T-helper 1 cell treated with Interleukin-12 subunit alpha and Interleukin-12 subunit beta and Interleukin-4 antibody, amounts not matched to agents 30 μg/mL and 1 μg/mL, for 36 hours (primary cell): ENCODE measurements around the gene MROH2A.

ENCODE experiments used
- H3K27ac Mint-ChIP-seq: one replicate; pipeline ENCODE4 v1.8.0; 2021; ENCODE audit warnings: mild to moderate bottlenecking, mixed read lengths
- H3K27me3 Mint-ChIP-seq: one replicate; pipeline ENCODE4 v1.8.0; 2021; ENCODE audit warnings: low read depth, mixed read lengths
- H3K36me3 Mint-ChIP-seq: one replicate; pipeline ENCODE4 v1.8.0; 2021; ENCODE audit warnings: low read depth, mixed read lengths
- H3K4me1 Mint-ChIP-seq: one replicate; pipeline ENCODE4 v1.8.0; 2021; ENCODE audit warnings: low read depth, mixed read lengths
- H3K4me3 Mint-ChIP-seq: one replicate; pipeline ENCODE4 v1.8.0; 2021; ENCODE audit warnings: mild to moderate bottlenecking, moderate library complexity, mixed read lengths
- H3K9me3 Mint-ChIP-seq: one replicate; pipeline ENCODE4 v1.8.0; 2021; ENCODE audit warnings: mixed read lengths

The MROH2A gene

GRCh38 chr2:233840520-233840919, 62.4 kb downstream of the MROH2A start:
- Mint-ChIP-seq H3K4me1 (peaks cover 40% of the 10 kb centered on the region), H3K27me3 (no peaks in the 10 kb centered on the region), H3K36me3 (peaks cover 73% of the 10 kb centered on the region), H3K9me3 (no peaks in the 10 kb centered on the region), H3K27ac (no peak overlapping the region), H3K4me3 (no peak overlapping the region)

GRCh38 chr2:233841183-233841582, 63.1 kb downstream of the MROH2A start:
- H3K27ac Mint-ChIP-seq: no peak overlapping the region
- H3K4me1 Mint-ChIP-seq: peaks cover 40% of the 10 kb centered on the region
- no peak overlapping the region for H3K4me3 Mint-ChIP-seq
- H3K9me3 Mint-ChIP-seq: no peaks in the 10 kb centered on the region
- no peaks in the 10 kb centered on the region for H3K27me3 Mint-ChIP-seq
- H3K36me3 Mint-ChIP-seq: peaks cover 75% of the 10 kb centered on the region

- peaks cover 78% of the 10 kb centered on the region for H3K36me3 Mint-ChIP-seq
- H3K4me3 Mint-ChIP-seq: no peak overlapping the region
- H3K9me3 Mint-ChIP-seq: no peaks in the 10 kb centered on the region
- peaks cover 48% of the 10 kb centered on the region for H3K4me1 Mint-ChIP-seq
- peak overlapping the region; percentile 49 for H3K27ac Mint-ChIP-seq
- H3K27me3 Mint-ChIP-seq: no peaks in the 10 kb centered on the region
Measured at GRCh38 chr2:233844064-233844807, 66.1 kb downstream of the MROH2A start.

GRCh38 chr2:233844836-233845235, 66.7 kb downstream of the MROH2A start:
- H3K9me3 Mint-ChIP-seq: no peaks in the 10 kb centered on the region
- H3K4me1 Mint-ChIP-seq: peaks cover 46% of the 10 kb centered on the region
- no peak overlapping the region for H3K4me3 Mint-ChIP-seq
- H3K27me3 Mint-ChIP-seq: no peaks in the 10 kb centered on the region
- H3K36me3 Mint-ChIP-seq: peaks cover 75% of the 10 kb centered on the region
- H3K27ac Mint-ChIP-seq: no peak overlapping the region

GRCh38 chr2:233845301-233846060, 67.4 kb downstream of the MROH2A start:
- H3K27me3 Mint-ChIP-seq: no peaks in the 10 kb centered on the region
- H3K4me1 Mint-ChIP-seq: peaks cover 43% of the 10 kb centered on the region
- H3K27ac Mint-ChIP-seq: peak overlapping the region; percentile 46
- H3K36me3 Mint-ChIP-seq: peaks cover 69% of the 10 kb centered on the region
- H3K9me3 Mint-ChIP-seq: no peaks in the 10 kb centered on the region
- H3K4me3 Mint-ChIP-seq: no peak overlapping the region

- H3K27me3 Mint-ChIP-seq: no peaks in the 10 kb centered on the region
- peaks cover 62% of the 10 kb centered on the region for H3K36me3 Mint-ChIP-seq
Measured at GRCh38 chr2:233846387-233847247, 68.5 kb downstream of the MROH2A start.

GRCh38 chr2:233847248-233847898, 69.2 kb downstream of the MROH2A start:
- Mint-ChIP-seq H3K36me3 (peaks cover 59% of the 10 kb centered on the region), H3K9me3 (no peaks in the 10 kb centered on the region), H3K4me3 (no peak overlapping the region), H3K27me3 (no peaks in the 10 kb centered on the region), H3K4me1 (peaks cover 43% of the 10 kb centered on the region), H3K27ac (no peak overlapping the region)

More at GRCh38 chr2:233846387-233847247, 68.5 kb downstream of the MROH2A start:
- Mint-ChIP-seq H3K9me3 (no peaks in the 10 kb centered on the region), H3K4me3 (no peak overlapping the region), H3K27ac (no peak overlapping the region), H3K4me1 (peaks cover 42% of the 10 kb centered on the region)

GRCh38 chr2:233848276-233848675, 70.1 kb downstream of the MROH2A start:
- no peaks in the 10 kb centered on the region for H3K9me3 Mint-ChIP-seq
- H3K27ac Mint-ChIP-seq: peak overlapping the region; percentile 28
- peaks cover 59% of the 10 kb centered on the region for H3K36me3 Mint-ChIP-seq
- H3K4me3 Mint-ChIP-seq: no peak overlapping the region
- H3K4me1 Mint-ChIP-seq: peaks cover 49% of the 10 kb centered on the region
- no peaks in the 10 kb centered on the region for H3K27me3 Mint-ChIP-seq

GRCh38 chr2:233849607-233850271, 71.6 kb downstream of the MROH2A start:
- Mint-ChIP-seq H3K27me3 (no peaks in the 10 kb centered on the region), H3K36me3 (peaks cover 54% of the 10 kb centered on the region), H3K27ac (no peak overlapping the region), H3K4me3 (no peak overlapping the region), H3K9me3 (no peaks in the 10 kb centered on the region), H3K4me1 (peaks cover 45% of the 10 kb centered on the region)

GRCh38 chr2:233850745-233851144, 72.6 kb downstream of the MROH2A start:
- Mint-ChIP-seq H3K9me3 (no peaks in the 10 kb centered on the region), H3K27me3 (no peaks in the 10 kb centered on the region), H3K4me3 (no peak overlapping the region), H3K4me1 (peaks cover 51% of the 10 kb centered on the region), H3K36me3 (peaks cover 50% of the 10 kb centered on the region), H3K27ac (no peak overlapping the region)

- Mint-ChIP-seq H3K9me3 (no peaks in the 10 kb centered on the region), H3K36me3 (peaks cover 48% of the 10 kb centered on the region), H3K27ac (no peak overlapping the region), H3K27me3 (no peaks in the 10 kb centered on the region), H3K4me3 (no peak overlapping the region), H3K4me1 (peaks cover 53% of the 10 kb centered on the region)
Measured at GRCh38 chr2:233851169-233851568, 73.0 kb downstream of the MROH2A start.

GRCh38 chr2:233852056-233852455, 73.9 kb downstream of the MROH2A start:
- no peaks in the 10 kb centered on the region for H3K27me3 Mint-ChIP-seq
- H3K4me1 Mint-ChIP-seq: peaks cover 48% of the 10 kb centered on the region
- peaks cover 42% of the 10 kb centered on the region for H3K36me3 Mint-ChIP-seq
- H3K4me3 Mint-ChIP-seq: peak overlapping the region; percentile 94
- H3K9me3 Mint-ChIP-seq: no peaks in the 10 kb centered on the region
- peak overlapping the region; percentile 8 for H3K27ac Mint-ChIP-seq

- H3K27me3 Mint-ChIP-seq: no peaks in the 10 kb centered on the region
- peaks cover 32% of the 10 kb centered on the region for H3K36me3 Mint-ChIP-seq
- H3K9me3 Mint-ChIP-seq: no peaks in the 10 kb centered on the region
- peak overlapping the region; percentile 94 for H3K4me3 Mint-ChIP-seq
- peak overlapping the region; percentile 50 for H3K27ac Mint-ChIP-seq
- H3K4me1 Mint-ChIP-seq: peaks cover 49% of the 10 kb centered on the region
Measured at GRCh38 chr2:233853353-233853752, 75.2 kb downstream of the MROH2A start.

- no peaks in the 10 kb centered on the region for H3K27me3 Mint-ChIP-seq
- no peaks in the 10 kb centered on the region for H3K9me3 Mint-ChIP-seq
- H3K36me3 Mint-ChIP-seq: peaks cover 27% of the 10 kb centered on the region
- peaks cover 45% of the 10 kb centered on the region for H3K4me1 Mint-ChIP-seq
- peak overlapping the region; percentile 97 for H3K27ac Mint-ChIP-seq
- H3K4me3 Mint-ChIP-seq: peak overlapping the region; percentile 94
Measured at GRCh38 chr2:233853883-233854240, 75.7 kb downstream of the MROH2A start.
